DND-41 (cell line): Measurements from ENCODE around the gene CERKL.

ENCODE experiments used
- ATAC-seq: fragments of 200-7000 bp; cut with Tn5 transposase; 3 replicates; pipeline ENCODE4 v1.9.1; 2021; ENCODE audit warnings: low read depth; ENCODE audit not compliant: insufficient read depth
- DNase-seq: peaks from one replicate; pipeline ENCODE4 v3.0.0-alpha.2; 2020
- H2AFZ ChIP-seq: 2 replicates; pipeline ENCODE4 v1.6.0; 2012; ENCODE audit warnings: low read depth, low read length
- H3K27ac ChIP-seq: 2 replicates; pipeline ENCODE4 v1.5.1; 2012; ENCODE audit warnings: low read length, inconsistent platforms
- H3K27me3 ChIP-seq: fragments of 200-600 bp; sonication (generic); 2 replicates; pipeline ENCODE4 v1.6.0; 2012; ENCODE audit warnings: low read length, mild to moderate bottlenecking, inconsistent platforms; ENCODE audit not compliant: insufficient read depth, poor library complexity
- H3K36me3 ChIP-seq: 2 replicates; pipeline ENCODE4 v1.5.1; 2012; ENCODE audit warnings: low read length, inconsistent platforms; ENCODE audit not compliant: insufficient read depth
- H3K4me1 ChIP-seq: 2 replicates; pipeline ENCODE4 v1.5.1; 2012; ENCODE audit warnings: mild to moderate bottlenecking, low read length; ENCODE audit not compliant: insufficient read depth
- H3K4me2 ChIP-seq: 2 replicates; pipeline ENCODE4 v1.6.0; 2012; ENCODE audit warnings: mild to moderate bottlenecking, moderate library complexity, low read length, inconsistent platforms; ENCODE audit not compliant: insufficient read depth
- H3K4me3 ChIP-seq, 2 experiments: fragments of 200-600 bp in 1 of 2; shearing (Covaris generic) in 1 of 2; 2 replicates each; pipeline ENCODE4 v1.5.1; 2012 to 2016; ENCODE audit warnings: inconsistent platforms in 2 of 2, low read length in 2 of 2, mild to moderate bottlenecking in 2 of 2, low read depth in 1 of 2, moderate library complexity in 1 of 2
- H3K79me2 ChIP-seq: 2 replicates; pipeline ENCODE4 v1.6.0; 2012; ENCODE audit warnings: low read length, inconsistent platforms; ENCODE audit not compliant: insufficient read depth
- H3K9ac ChIP-seq: 2 replicates; pipeline ENCODE4 v1.6.0; 2012; ENCODE audit warnings: low read depth, mild to moderate bottlenecking, inconsistent platforms, low read length, moderate library complexity
- H3K9me3 ChIP-seq: 2 replicates; pipeline ENCODE4 v1.5.1; 2012; ENCODE audit warnings: low read length, moderate library complexity, mild to moderate bottlenecking, inconsistent platforms; ENCODE audit not compliant: insufficient read depth, severe bottlenecking
- H4K20me1 ChIP-seq: 2 replicates; pipeline ENCODE4 v1.6.0; 2012; ENCODE audit warnings: low read length; ENCODE audit not compliant: insufficient read depth
- EZH2 ChIP-seq: IDR thresholded peaks from 3 replicates; pipeline ENCODE4 v1.6.1; 2012; ENCODE audit warnings: borderline replicate concordance, low read depth, mild to moderate bottlenecking, moderate library complexity, low read length, inconsistent platforms; ENCODE audit not compliant: severe bottlenecking
- TF ChIP-seq, protein P1 (sequence below): IDR thresholded peaks from 2 replicates; pipeline ENCODE4 v1.5.1; 2012; ENCODE audit warnings: borderline replicate concordance, low read length, moderate library complexity, mild to moderate bottlenecking; ENCODE audit not compliant: poor library complexity, severe bottlenecking; ENCODE audit errors: extremely low read depth

The CERKL gene

DNA sequence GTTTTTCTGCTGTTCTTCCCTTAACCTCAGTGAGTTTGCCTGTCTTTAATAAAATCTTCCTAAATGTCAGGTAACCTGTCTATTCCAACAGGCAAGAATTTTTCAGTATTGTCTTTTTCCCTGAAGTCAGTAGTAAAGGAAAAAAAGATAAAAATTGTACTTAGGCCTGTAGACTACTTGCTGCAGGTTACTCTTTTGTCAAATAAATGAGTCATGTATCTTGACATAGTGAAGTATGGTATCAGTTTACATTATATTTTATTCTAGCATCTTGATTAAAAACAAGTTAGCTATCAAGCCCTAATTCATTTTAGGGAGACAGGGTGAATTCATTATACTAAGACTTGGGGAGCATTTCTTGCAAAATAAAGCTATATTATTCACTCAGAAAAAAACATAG is 139.9 kb downstream of the CERKL start:
- Histone ChIP-seq H2AFZ (no peak overlapping the region), H3K4me1 (peaks cover 3% of the 10 kb centered on the region; the same call in 1 of the 2 replicates), H3K4me2 (no peak overlapping the region), H3K27me3 (no peaks in the 10 kb centered on the region), H3K4me3 (no peak overlapping the region), H3K9ac (no peak overlapping the region), H4K20me1 (peaks cover 2% of the 10 kb centered on the region; the same call in 1 of the 2 replicates), H3K79me2 (no peaks in the 10 kb centered on the region), H3K9me3 (no peaks in the 10 kb centered on the region), H3K36me3 (peaks cover 96% of the 10 kb centered on the region), H3K27ac (no peak overlapping the region)
- TF ChIP-seq EZH2 = no peak
- TF ChIP-seq, protein P1, sequence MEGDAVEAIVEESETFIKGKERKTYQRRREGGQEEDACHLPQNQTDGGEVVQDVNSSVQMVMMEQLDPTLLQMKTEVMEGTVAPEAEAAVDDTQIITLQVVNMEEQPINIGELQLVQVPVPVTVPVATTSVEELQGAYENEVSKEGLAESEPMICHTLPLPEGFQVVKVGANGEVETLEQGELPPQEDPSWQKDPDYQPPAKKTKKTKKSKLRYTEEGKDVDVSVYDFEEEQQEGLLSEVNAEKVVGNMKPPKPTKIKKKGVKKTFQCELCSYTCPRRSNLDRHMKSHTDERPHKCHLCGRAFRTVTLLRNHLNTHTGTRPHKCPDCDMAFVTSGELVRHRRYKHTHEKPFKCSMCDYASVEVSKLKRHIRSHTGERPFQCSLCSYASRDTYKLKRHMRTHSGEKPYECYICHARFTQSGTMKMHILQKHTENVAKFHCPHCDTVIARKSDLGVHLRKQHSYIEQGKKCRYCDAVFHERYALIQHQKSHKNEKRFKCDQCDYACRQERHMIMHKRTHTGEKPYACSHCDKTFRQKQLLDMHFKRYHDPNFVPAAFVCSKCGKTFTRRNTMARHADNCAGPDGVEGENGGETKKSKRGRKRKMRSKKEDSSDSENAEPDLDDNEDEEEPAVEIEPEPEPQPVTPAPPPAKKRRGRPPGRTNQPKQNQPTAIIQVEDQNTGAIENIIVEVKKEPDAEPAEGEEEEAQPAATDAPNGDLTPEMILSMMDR = no peak
- DNase-seq (no peak), ATAC-seq (no peak)

DNA sequence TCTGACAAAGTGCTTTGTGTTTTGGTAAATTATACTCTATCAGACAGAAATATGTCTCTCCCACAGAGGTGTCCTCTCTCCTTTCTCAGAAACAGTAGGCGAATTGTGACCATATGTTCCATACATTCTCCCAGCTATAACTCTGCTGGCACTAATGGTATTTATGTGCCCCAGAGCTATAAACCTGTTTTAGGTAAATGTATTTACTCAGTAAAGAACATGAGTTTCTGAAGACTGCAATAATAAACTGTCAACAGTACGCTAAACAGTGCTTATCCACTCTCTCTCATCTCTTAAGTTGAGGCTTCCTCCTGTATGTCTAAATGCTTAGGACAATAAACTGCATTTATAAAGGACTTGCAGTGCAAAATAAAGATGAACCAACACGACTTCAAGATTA is 141.2 kb downstream of the CERKL start:
- Histone ChIP-seq H2AFZ (no peak overlapping the region), H3K4me2 (no peak overlapping the region), H3K4me1 (peaks cover 3% of the 10 kb centered on the region; the same call in 1 of the 2 replicates), H3K79me2 (peaks cover 2% of the 10 kb centered on the region; the same call in 1 of the 2 replicates), H3K9me3 (no peaks in the 10 kb centered on the region), H3K27me3 (no peaks in the 10 kb centered on the region), H3K36me3 (peaks cover 97% of the 10 kb centered on the region), H3K27ac (no peak overlapping the region), H4K20me1 (peaks cover 2% of the 10 kb centered on the region; the same call in 1 of the 2 replicates), H3K9ac (no peak overlapping the region), H3K4me3 (no peak overlapping the region)
- ATAC-seq (no peak), DNase-seq (no peak)
- TF ChIP-seq, protein P1 = no peak
- TF ChIP-seq EZH2 = no peak

DNA sequence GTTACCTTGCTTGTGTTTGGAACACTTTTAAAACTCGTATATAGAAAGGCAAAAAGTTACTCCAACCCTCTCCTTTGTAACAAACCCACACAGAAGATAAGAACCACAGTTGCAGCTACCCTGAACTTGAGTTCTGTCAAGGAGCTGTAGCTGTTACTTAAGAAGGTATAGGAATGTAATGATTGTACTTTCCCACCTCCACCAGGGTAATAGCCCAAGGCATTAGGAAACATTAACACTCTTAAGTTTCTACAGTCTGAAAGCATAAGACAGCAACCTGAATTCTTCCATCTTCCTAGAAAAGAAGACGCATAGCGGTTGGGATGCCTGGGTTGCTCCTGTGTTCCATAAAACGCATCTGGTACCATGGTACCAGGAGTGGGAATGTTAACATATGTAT is 156.7 kb downstream of the CERKL start:
- Histone ChIP-seq H3K79me2 (peaks cover 63% of the 10 kb centered on the region), H3K4me3 (no peak overlapping the region), H3K27ac (no peak overlapping the region), H3K4me1 (no peaks in the 10 kb centered on the region; the same call in 1 of the 2 replicates), H3K27me3 (no peaks in the 10 kb centered on the region), H3K36me3 (peaks cover 95% of the 10 kb centered on the region), H2AFZ (no peak overlapping the region), H3K4me2 (no peak overlapping the region), H3K9ac (no peak overlapping the region), H4K20me1 (peaks cover 18% of the 10 kb centered on the region; the same call in 1 of the 2 replicates), H3K9me3 (no peaks in the 10 kb centered on the region)
- DNase-seq (no peak), ATAC-seq (no peak)
- TF ChIP-seq, protein P1 = no peak
- TF ChIP-seq EZH2 = no peak
